BLaER1 (cell line): ENCODE data around the gene HGFAC.
"Not testable (repeated sequence)": the region's sequence is repeated elsewhere in the genome, so short reads cannot be mapped to it uniquely, and the experiment has no call there.

Experiments used
- H3K27ac ChIP-seq: shearing (Covaris generic); formaldehyde crosslinking; 2 replicates; pipeline ENCODE4 v1.8.1; 2022
- H3K27me3 ChIP-seq: shearing (Covaris generic); formaldehyde crosslinking; 2 replicates; pipeline ENCODE4 v1.8.1; 2022
- H3K36me3 ChIP-seq: shearing (Covaris generic); formaldehyde crosslinking; 2 replicates; pipeline ENCODE4 v1.8.1; 2022
- H3K4me1 ChIP-seq: shearing (Covaris generic); formaldehyde crosslinking; 2 replicates; pipeline ENCODE4 v1.8.1; 2022
- H3K4me2 ChIP-seq: shearing (Covaris generic); formaldehyde crosslinking; 2 replicates; pipeline ENCODE4 v1.8.1; 2022
- H3K4me3 ChIP-seq: shearing (Covaris generic); formaldehyde crosslinking; 2 replicates; pipeline ENCODE4 v1.8.1; 2022
- H3K9ac ChIP-seq: shearing (Covaris generic); formaldehyde crosslinking; 2 replicates; pipeline ENCODE4 v1.8.1; 2022
- H3K9me3 ChIP-seq: shearing (Covaris generic); formaldehyde crosslinking; 2 replicates; pipeline ENCODE4 v1.8.1; 2022
- H4K20me1 ChIP-seq: shearing (Covaris generic); formaldehyde crosslinking; 2 replicates; pipeline ENCODE4 v1.8.1; 2022
- Cebpa-rat ChIP-seq: shearing (Covaris generic); IDR thresholded peaks from 2 replicates; pipeline ENCODE4 v1.8.1; 2022

The HGFAC gene

DNA sequence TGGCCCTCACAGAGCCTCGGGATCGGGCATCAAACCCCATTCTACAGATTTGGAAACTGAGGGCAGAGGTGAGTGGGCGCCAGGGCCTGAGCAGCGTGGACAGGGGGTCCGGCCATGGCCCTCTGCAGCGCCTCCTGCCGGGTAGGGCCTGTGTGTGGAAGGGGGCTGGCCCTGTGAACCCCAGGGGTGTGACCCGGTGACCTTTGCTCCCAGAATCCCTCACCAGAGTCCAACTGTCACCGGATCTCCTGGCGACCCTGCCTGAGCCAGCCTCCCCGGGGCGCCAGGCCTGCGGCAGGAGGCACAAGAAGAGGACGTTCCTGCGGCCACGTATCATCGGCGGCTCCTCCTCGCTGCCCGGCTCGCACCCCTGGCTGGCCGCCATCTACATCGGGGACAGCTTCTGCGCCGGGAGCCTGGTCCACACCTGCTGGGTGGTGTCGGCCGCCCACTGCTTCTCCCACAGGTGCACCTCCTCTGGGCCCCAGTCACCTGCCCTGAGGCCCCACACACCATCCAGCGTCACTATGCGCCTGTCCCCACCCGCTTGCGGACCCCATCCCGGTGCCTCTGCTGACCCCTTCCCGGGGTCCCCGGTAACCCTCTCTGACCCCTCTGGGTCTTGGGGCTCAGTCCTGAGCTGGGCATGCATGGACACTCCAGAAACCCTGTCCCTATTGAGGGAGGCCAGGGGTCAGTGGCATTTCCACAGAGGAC is 4.2 kb downstream of the HGFAC start:
- Histone ChIP-seq H3K9me3 (no peaks in the 10 kb centered on the region), H3K36me3 (no peaks in the 10 kb centered on the region), H3K9ac (no peak overlapping the region), H3K27ac (no peak overlapping the region), H3K4me3 (no peak overlapping the region), H4K20me1 (no peaks in the 10 kb centered on the region), H3K4me1 (peaks cover 56% of the 10 kb centered on the region), H3K4me2 (no peak overlapping the region), H3K27me3 (no peaks in the 10 kb centered on the region)
- TF ChIP-seq Cebpa-rat: no peak

DNA sequence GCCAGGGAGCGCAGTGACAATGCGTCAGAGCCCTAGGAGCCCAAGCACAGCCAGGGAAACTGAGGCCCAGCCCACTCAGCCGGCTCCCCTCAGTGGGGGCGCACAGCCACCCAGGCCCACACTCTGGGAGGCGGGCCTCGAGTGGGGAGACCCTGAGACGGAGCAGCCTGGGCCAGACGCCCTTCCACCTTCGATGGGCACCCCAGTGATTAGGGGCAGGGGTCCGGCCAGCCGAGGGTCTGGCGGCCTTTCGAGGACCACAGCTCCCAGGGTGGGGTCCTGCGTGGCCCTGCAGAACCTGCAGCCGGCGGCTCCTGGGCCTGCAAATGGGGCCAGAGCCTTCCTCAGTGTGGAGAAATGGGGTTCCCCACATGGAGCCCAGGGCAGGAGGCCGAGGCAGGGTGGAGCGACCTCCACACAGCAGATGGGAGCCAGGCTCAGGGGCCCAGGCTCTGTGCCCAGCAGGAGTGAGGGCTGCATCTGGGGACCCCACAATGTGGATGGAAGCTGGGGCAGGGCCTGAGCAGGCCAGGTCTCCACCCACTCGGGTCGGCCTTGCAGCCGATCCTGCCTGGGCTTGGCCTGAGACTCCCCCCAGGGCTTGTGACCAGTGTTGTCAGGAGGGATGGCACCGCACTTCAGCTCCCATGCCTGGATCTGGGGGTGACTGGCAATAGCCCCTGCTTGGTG is 5.0 kb downstream of the HGFAC start:
- Histone ChIP-seq H4K20me1 (no peaks in the 10 kb centered on the region), H3K9me3 (no peaks in the 10 kb centered on the region), H3K4me3 (no peak overlapping the region), H3K27ac (0 out of 2 replicates have a peak overlapping the region, but pooled peaks have one; percentile 84), H3K36me3 (no peaks in the 10 kb centered on the region), H3K27me3 (no peaks in the 10 kb centered on the region), H3K9ac (no peak overlapping the region), H3K4me2 (peak overlapping the region; percentile 66), H3K4me1 (peaks cover 62% of the 10 kb centered on the region)
- no peak for TF ChIP-seq Cebpa-rat

DNA sequence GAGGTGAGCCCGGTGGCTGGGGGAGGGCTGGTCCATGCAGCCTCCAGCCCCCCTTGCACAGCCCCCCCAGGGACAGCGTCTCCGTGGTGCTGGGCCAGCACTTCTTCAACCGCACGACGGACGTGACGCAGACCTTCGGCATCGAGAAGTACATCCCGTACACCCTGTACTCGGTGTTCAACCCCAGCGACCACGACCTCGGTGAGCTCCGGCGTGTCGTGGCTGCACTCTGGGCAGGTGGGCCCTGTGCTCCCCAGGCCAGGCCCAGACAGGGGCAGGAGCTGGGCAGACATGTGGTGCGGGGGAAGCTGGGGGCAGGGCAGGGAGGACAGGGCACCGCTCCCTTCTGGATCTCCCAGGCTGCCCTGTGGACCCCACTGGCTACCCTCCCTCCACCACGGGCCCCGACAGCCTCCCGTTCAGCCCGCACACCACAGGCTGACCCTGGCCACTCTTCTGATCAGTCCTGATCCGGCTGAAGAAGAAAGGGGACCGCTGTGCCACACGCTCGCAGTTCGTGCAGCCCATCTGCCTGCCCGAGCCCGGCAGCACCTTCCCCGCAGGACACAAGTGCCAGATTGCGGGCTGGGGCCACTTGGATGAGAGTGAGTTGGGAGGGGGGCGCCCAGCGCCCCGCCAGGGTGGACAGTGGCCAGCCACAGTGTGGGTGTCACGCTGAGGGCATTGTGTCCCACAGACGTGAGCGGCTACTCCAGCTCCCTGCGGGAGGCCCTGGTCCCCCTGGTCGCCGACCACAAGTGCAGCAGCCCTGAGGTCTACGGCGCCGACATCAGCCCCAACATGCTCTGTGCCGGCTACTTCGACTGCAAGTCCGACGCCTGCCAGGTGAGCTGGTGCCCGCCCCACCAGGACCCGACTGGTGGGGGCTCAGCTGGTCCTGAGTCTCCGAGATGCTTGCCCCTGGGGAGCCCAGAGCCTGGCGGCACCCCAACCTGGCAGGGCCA is 5.9 kb downstream of the HGFAC start:
- Histone ChIP-seq H3K4me2 (peak overlapping the region; percentile 66), H3K36me3 (no peaks in the 10 kb centered on the region), H3K4me3 (no peak overlapping the region), H3K27me3 (no peaks in the 10 kb centered on the region), H3K27ac (peak overlapping the region; percentile 84; the same call in 1 of the 2 replicates), H3K4me1 (peaks cover 61% of the 10 kb centered on the region), H3K9ac (no peak overlapping the region; the same call in 1 of the 2 replicates), H3K9me3 (no peaks in the 10 kb centered on the region), H4K20me1 (no peaks in the 10 kb centered on the region)
- TF ChIP-seq Cebpa-rat: no peak

DNA sequence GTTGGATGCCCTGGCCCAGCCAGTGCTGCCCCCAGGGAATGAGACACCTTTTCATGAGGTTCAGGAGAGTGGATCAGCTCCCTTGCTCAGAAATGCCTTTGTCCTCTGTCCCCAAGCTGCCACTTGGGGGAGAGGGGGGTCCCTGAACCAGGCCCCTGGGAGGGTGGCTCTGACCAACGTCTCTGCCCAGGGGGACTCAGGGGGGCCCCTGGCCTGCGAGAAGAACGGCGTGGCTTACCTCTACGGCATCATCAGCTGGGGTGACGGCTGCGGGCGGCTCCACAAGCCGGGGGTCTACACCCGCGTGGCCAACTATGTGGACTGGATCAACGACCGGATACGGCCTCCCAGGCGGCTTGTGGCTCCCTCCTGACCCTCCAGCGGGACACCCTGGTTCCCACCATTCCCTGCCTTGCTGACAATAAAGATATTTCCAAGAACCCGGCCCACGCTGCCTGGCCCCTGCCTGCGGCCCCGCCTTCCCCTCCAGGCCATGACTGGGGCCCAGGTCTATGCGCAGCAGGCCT is 7.3 kb downstream of the HGFAC start:
- Histone ChIP-seq H3K4me1 (peaks cover 47% of the 10 kb centered on the region), H3K4me2 (peak overlapping the region; percentile 66), H3K9ac (peak overlapping the region; percentile 48), H3K27me3 (no peaks in the 10 kb centered on the region), H4K20me1 (no peaks in the 10 kb centered on the region), H3K27ac (peak overlapping the region; percentile 84), H3K36me3 (no peaks in the 10 kb centered on the region), H3K9me3 (peaks cover 9% of the 10 kb centered on the region), H3K4me3 (no peak overlapping the region)
- TF ChIP-seq Cebpa-rat: no peak

DNA sequence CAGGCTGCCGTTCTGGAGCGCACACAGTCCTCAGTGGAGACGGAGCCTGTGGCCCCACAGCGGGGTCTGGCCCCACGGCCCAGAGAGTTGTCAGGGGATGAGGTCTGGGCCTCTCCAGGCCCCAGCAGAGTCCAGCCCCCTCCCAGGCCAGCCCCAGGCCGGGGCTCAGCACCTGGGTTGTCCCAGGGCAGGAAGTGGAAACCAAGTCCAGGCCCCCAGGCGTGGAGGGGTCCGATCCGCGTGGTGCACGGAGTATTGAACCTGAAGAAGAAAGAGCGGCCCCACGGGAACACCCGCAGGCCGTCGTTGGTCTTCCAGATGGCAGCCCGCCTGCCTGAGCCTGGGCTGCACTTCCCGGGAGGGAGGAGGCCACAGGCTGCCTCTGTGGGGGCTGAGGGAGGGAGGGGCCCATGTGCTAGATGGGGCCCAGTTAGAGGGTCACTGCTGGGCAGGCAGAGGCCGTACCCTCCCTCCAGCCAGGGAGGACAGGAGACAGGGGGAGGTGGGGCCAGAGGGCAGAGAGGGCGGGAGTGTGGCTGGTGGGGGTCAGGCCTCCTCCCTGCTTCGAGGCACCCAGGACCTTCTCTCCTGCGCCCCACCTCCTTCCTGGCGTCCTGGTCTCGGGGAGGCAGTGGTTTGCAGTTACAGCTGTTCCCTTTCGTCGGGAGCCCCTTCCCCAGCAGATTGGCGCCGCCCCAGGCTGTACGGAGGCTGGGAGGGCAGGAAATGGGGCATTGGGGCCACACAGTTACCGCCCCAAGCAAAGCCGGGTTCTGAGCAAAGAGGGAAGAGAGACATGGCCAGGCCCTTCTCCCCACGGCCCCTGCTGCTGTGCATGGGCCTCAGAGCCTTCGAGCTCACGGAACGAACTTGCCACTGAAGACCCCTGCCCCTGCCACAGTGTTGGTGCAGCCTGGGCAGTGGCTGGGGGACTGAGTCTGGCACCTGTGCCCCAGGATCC is 8.1 kb downstream of the HGFAC start:
- Histone ChIP-seq H3K27ac (peak overlapping the region; percentile 84), H3K27me3 (no peaks in the 10 kb centered on the region), H3K4me1 (peaks cover 46% of the 10 kb centered on the region), H3K36me3 (no peaks in the 10 kb centered on the region), H3K9ac (peak overlapping the region; percentile 48), H3K4me3 (peak overlapping the region; percentile 31; the same call in 1 of the 2 replicates), H3K9me3 (peaks cover 17% of the 10 kb centered on the region), H3K4me2 (peak overlapping the region; percentile 66), H4K20me1 (no peaks in the 10 kb centered on the region)
- no peak for TF ChIP-seq Cebpa-rat

DNA sequence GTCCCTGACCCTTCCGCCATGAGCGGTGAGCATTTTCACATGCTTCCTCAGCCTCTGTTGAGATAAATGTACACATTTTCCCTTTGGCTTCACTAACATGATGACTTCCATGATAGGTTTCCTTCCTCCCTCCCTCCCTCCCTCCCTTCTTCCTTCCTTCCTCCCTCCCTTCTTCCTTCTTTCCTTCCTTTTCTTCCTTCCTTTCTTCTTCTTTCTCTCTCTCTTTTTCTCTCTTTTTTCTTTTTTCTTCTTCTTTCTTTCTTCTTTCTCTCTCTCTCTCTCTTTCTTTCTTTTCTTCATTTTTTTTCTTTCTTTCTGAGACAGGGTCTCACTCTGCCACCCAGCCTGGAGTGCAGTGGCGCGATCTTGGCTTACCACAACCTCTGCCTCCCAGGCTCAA is 8.9 kb downstream of the HGFAC start:
- Histone ChIP-seq H3K4me3 (no peak overlapping the region), H3K9me3 (peaks cover 25% of the 10 kb centered on the region), H3K36me3 (no peaks in the 10 kb centered on the region), H3K27me3 (no peaks in the 10 kb centered on the region), H4K20me1 (no peaks in the 10 kb centered on the region), H3K4me2 (peak overlapping the region; percentile 66), H3K27ac (peak overlapping the region; percentile 84), H3K4me1 (peaks cover 46% of the 10 kb centered on the region), H3K9ac (peak overlapping the region; percentile 48; the same call in 1 of the 2 replicates)
- TF ChIP-seq Cebpa-rat: no peak

DNA sequence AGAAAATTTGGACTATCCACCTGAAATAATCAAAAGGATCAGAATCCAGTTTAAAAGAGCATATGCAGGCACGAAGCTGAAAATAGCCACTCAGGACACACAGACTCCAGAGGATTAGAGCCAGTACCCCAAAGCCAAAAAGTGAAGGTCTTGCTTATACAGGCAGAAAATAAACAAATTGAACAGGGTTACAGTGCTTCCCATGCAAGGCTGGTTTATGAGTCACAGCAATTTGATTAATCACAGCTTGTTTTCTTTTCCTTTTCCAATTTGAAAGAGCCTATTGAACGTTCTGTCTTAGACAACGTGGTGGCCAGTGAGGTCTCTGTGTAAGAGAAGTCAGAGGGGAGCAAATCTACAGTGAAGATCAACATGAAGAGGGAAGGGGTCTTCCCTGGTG is 10.2 kb downstream of the HGFAC start:
- no peak overlapping the region for H3K4me2 ChIP-seq
- peaks cover 38% of the 10 kb centered on the region for H3K9me3 ChIP-seq
- H4K20me1 ChIP-seq: no peaks in the 10 kb centered on the region
- H3K27ac ChIP-seq: no peak overlapping the region
- H3K9ac ChIP-seq: no peak overlapping the region
- H3K36me3 ChIP-seq: no peaks in the 10 kb centered on the region
- TF ChIP-seq Cebpa-rat: no peak
- no peak overlapping the region for H3K4me3 ChIP-seq
- no peaks in the 10 kb centered on the region for H3K27me3 ChIP-seq
- peaks cover 45% of the 10 kb centered on the region for H3K4me1 ChIP-seq

DNA sequence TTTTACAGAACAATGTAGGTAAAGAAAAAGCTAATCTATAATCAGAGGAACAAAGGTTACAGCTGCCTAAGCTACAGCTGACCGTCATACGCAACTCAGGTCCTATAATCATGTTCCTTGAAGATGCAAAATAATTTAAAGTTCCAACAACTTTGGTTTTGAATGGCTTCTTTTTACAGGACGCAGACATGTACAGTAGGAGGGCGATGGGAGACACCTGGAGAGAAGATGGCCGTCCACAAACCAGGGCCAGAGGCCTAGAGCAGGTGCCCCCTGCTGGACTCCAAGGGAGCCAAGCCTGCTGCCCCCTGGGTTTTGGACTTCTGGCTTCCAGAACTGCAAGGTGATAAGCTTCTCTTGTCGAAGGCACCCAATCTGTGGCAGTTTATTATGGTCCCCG is 10.6 kb downstream of the HGFAC start:
- Histone ChIP-seq H3K4me1 (peaks cover 41% of the 10 kb centered on the region), H3K9me3 (peaks cover 42% of the 10 kb centered on the region), H3K9ac (no peak overlapping the region), H4K20me1 (no peaks in the 10 kb centered on the region), H3K36me3 (no peaks in the 10 kb centered on the region), H3K27me3 (no peaks in the 10 kb centered on the region), H3K4me2 (no peak overlapping the region), H3K27ac (no peak overlapping the region), H3K4me3 (no peak overlapping the region)
- TF ChIP-seq Cebpa-rat: no peak

DNA sequence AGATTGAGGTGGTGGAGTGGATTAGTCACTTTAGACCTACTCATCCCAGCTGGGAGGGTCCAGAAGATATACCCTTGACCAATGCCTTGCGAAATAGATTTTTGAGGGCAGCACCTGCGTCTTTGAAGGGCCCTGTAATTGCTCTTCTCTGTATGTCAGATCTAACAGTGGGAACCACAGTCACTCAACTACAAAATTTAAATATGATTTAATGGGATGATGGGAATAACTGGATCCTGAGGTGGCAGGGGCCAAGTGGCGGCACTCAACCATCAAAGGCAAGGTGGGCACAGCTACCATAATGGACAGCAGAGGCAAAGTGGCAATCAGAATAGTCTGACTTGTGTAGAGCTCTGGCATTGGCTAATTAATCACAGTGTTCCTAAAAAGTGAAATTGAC is 13.8 kb downstream of the HGFAC start:
- Histone ChIP-seq H3K9me3 (peaks cover 51% of the 10 kb centered on the region), H3K4me1 (peaks cover 12% of the 10 kb centered on the region)
- not testable (repeated sequence) for H3K4me2 ChIP-seq, H3K27ac ChIP-seq, H3K36me3 ChIP-seq, H3K27me3 ChIP-seq, H3K9ac ChIP-seq, H4K20me1 ChIP-seq, H3K4me3 ChIP-seq
